Gastroesophageal sphincter (tissue), 4 donors: ENCODE data around the gene AK8. TPM values are rescaled to one million over a fixed set of nuclear protein-coding genes. Genes with fewer than 3 reads are reported as not detected.

Source experiments
- ATAC-seq: fragments of 150-250 bp; one replicate; pipeline ENCODE4 v1.9.1; 2016; ENCODE audit warnings: mild to moderate bottlenecking, moderate library complexity
- H3K27ac ChIP-seq, 4 donors: fragments of 200-600 bp; sonication (generic) in 3 of 4; 1 replicate in 3 of 4; 2 replicates in 1 of 4; pipeline ENCODE4 v1.5.1; 2016 to 2019
- H3K27me3 ChIP-seq: fragments of 200-600 bp; sonication (generic); one replicate; pipeline ENCODE4 v1.5.1; 2019
- H3K36me3 ChIP-seq, 2 donors: fragments of 200-600 bp; sonication (generic); one replicate each; pipeline ENCODE4 v1.5.1; 2019; ENCODE audit warnings: control low read depth in 1 of 2
- H3K4me1 ChIP-seq, 3 donors: fragments of 200-600 bp; sonication (generic); 1 replicate in 2 of 3; 2 replicates in 1 of 3; pipeline ENCODE4 v1.5.1; 2016 to 2019; ENCODE audit warnings: control low read depth in 2 of 3
- H3K4me3 ChIP-seq, 2 donors: fragments of 200-600 bp; sonication (generic); one replicate each; pipeline ENCODE4 v1.5.1; 2019; ENCODE audit warnings: mild to moderate bottlenecking in 1 of 2, moderate library complexity in 1 of 2
- H3K9me3 ChIP-seq, 3 donors: fragments of 200-600 bp; sonication (generic); one replicate each; pipeline ENCODE4 v1.5.1; 2017 to 2019; ENCODE audit warnings: control low read depth in 2 of 3
- EP300 ChIP-seq: sonication (generic); formaldehyde crosslinking; IDR thresholded peaks from one replicate; pipeline ENCODE4 v1.6.1; 2017; ENCODE audit warnings: antibody characterized with exemption, mild to moderate bottlenecking
- POLR2A ChIP-seq, 2 donors: fragments of 450-650 bp; IDR thresholded peaks; one replicate each; pipeline ENCODE4 v1.6.1; 2017; ENCODE audit warnings: antibody characterized with exemption in 2 of 2, mild to moderate bottlenecking in 2 of 2, moderate library complexity in 1 of 2
- POLR2AphosphoS5 ChIP-seq: sonication (generic); formaldehyde crosslinking; IDR thresholded peaks from one replicate; pipeline ENCODE4 v1.6.1; 2017; ENCODE audit warnings: antibody characterized with exemption
- WGBS, 2 donors: methylation state at CpG; one replicate each; pipeline ENCODE4 v1.1.5; 2018; ENCODE audit warnings: low coverage in 1 of 2; 5-methylcytosine and 5-hydroxymethylcytosine counted together
- total RNA-seq, 4 donors: library from RNA; depleted of rRNA; stranded (reverse); fragments of >200 nt; gene quantifications; one replicate each; pipeline ENCODE4 v1.1.0, GENCODE V29; 2016
- TF ChIP-seq, protein P1 (sequence below), 4 experiments: fragments of 200-600 bp in 2 of 4; fragments of 450-650 bp in 2 of 4; sonication (generic) in 1 of 4; IDR thresholded peaks; one replicate each; pipeline ENCODE4 v1.5.1; 2017 to 2019; ENCODE audit warnings: antibody characterized with exemption in 4 of 4, mild to moderate bottlenecking in 2 of 4, moderate library complexity in 2 of 4

The AK8 gene
- total RNA-seq, 4 donors from 2014 or later = 0.31 to 0.81 (median 0.63) TPM

DNA sequence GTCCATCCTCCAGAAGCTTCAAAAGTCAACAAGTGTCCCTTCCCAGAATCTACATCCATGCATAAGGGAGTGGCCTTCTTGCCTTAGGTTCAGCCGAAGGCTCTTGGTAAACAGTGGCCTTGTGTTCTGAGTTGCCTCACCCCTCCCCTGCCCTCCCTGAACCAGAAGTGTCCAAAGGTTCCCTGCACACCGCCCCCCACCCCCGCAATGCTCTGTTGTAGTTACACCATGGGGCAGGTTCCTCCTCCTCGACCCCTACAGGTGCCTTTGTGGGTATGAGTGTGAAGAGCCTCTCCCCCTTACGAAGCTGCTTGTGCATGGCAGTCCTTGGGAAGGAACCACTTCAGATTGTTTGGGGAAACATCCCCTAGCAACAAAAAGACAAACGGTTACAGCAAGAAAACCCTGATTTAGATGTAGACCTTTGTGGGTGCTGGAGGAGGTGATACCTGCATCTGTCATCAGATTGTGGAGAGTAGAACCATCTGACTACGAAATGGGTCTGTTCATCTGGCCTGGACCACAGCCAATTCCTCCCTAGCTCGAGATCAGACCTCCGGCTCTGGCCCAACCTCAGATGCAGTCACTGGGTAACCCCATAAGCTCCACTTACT is 7.7 kb upstream of the AK8 start:
- no peaks in the 10 kb centered on the region for H3K27me3 ChIP-seq
- H3K9me3 ChIP-seq = no peaks in the 10 kb centered on the region
- H3K27ac ChIP-seq = no peak overlapping the region
- peaks cover 0 to 70% of the 10 kb centered on the region in 2 donors for H3K36me3 ChIP-seq
- WGBS, 2 donors = 50 to 62% methylated on average over 2 to 4 of the region's 9 CpGs
- H3K4me1 ChIP-seq = no peaks in the 10 kb centered on the region
- no peak for TF ChIP-seq POLR2AphosphoS5
- no peak for TF ChIP-seq EP300
- TF ChIP-seq, protein P1, sequence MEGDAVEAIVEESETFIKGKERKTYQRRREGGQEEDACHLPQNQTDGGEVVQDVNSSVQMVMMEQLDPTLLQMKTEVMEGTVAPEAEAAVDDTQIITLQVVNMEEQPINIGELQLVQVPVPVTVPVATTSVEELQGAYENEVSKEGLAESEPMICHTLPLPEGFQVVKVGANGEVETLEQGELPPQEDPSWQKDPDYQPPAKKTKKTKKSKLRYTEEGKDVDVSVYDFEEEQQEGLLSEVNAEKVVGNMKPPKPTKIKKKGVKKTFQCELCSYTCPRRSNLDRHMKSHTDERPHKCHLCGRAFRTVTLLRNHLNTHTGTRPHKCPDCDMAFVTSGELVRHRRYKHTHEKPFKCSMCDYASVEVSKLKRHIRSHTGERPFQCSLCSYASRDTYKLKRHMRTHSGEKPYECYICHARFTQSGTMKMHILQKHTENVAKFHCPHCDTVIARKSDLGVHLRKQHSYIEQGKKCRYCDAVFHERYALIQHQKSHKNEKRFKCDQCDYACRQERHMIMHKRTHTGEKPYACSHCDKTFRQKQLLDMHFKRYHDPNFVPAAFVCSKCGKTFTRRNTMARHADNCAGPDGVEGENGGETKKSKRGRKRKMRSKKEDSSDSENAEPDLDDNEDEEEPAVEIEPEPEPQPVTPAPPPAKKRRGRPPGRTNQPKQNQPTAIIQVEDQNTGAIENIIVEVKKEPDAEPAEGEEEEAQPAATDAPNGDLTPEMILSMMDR (IDR thresholded peaks at IDR 0.05) = no peak
- TF ChIP-seq POLR2A (IDR thresholded peaks at IDR 0.05) = no peak
- no peak for ATAC-seq
- H3K4me3 ChIP-seq = no peak overlapping the region

DNA sequence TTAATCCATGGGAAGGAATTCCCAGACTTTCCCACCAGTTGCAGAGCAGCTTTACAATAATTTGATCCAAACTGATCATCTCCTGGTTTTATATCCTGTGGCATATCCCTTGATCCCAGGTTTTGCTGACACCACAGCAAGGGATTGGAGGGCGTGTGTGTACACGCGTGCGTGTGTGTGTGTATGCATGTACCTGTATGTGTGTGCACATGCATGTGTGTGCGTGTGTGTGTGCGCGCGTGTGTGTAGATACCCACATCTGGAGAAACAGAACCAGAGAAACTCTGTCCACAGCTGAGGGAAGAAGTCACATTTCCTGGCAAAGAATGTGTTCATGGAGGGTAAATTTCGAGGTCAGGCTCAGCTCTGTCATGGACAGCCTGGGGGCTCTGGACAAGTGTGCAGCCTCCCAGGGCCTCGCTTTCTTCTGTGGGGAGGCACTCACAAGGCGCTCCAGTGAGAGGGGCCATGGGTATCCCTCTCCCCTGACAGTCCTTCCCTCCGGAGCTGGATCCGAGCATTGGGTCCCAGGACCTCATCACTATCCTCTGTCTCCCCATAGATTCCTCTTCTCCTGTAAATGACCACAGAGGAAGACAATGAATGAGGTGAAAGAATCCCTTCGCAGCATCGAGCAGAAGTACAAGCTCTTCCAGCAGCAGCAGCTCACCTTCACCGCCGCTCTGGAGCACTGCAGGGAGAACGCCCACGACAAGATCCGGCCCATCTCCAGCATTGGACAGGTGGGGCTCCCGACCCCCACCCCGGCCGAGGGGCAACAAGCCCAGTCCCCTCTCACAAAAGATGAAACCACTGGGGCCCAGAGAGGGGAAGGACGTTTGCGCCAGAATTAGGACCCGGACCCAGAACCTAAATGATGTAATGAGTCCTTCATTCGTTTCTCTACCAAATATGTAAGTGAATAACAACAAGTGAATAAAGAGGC is 5.5 kb upstream of the AK8 start:
- H3K9me3 ChIP-seq = no peaks in the 10 kb centered on the region
- no peak for TF ChIP-seq POLR2AphosphoS5
- TF ChIP-seq EP300 = no peak
- no peak overlapping the region for H3K27ac ChIP-seq
- ATAC-seq = no peak
- H3K36me3 ChIP-seq = peaks cover 0 to 48% of the 10 kb centered on the region in 2 donors
- peaks cover 0 to 10% (median 4%) of the 10 kb centered on the region in 3 donors for H3K4me1 ChIP-seq
- WGBS, 2 donors = 94 to 95% methylated on average over 10 to 11 of the region's 27 CpGs
- H3K27me3 ChIP-seq = no peaks in the 10 kb centered on the region
- no peak overlapping the region for H3K4me3 ChIP-seq

DNA sequence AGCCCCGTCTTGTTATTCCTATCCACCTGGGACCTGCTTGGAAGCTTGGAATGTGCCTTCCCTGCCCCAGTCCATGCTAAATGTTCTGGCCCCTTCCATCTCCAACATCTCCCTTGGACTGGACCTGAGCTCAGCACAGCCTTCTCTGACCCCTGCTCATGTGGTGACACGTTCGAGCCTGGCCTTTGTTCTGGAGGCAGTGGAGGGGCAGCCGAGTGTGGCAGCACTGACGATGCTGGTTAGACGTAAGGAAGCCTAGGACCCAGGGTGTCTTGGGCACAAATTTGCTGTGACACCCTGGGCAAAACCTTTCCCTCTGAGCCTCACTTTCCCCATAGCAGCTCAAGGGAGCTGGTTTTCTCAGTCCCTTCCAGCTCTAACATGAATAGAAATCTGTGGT is 4.5 kb upstream of the AK8 start:
- TF ChIP-seq POLR2A (IDR thresholded peaks at IDR 0.05) = no peak
- TF ChIP-seq, protein P1 (IDR thresholded peaks at IDR 0.05) = no peak
- no peak for TF ChIP-seq EP300
- TF ChIP-seq POLR2AphosphoS5 = no peak
- H3K4me1 ChIP-seq = peaks cover 0 to 14% (median 5%) of the 10 kb centered on the region in 3 donors

DNA sequence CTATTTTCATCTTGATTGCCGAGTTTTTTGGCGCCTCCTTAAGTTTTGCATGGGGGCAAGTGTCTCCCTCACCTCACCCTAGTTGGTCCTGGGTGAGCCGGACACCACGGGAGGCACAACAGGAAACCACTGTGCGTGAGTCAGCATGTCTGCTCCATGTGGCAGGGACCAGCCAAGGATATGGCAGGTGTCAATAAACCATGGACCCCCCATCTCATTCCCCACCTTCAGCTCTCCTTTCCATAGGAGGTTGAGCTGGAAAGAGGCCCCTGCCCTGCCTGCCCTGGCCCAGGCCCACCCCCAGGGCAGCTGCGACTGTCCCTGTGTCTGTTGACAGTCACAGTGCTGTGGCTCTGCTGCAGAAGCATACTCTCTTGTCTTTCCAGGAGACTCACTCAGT is 3.7 kb upstream of the AK8 start:
- no peak overlapping the region for H3K27ac ChIP-seq
- no peaks in the 10 kb centered on the region for H3K27me3 ChIP-seq
- TF ChIP-seq POLR2A (IDR thresholded peaks at IDR 0.05) = no peak
- TF ChIP-seq EP300 = no peak
- TF ChIP-seq, protein P1 (IDR thresholded peaks at IDR 0.05) = no peak
- TF ChIP-seq POLR2AphosphoS5 = no peak
- WGBS, 2 donors = 60% methylated on average over 3 of the region's 6 CpGs; no CpG with 5 or more reads in 1 of the 2 donors
- H3K9me3 ChIP-seq = no peaks in the 10 kb centered on the region
- peaks cover 0 to 18% (median 8%) of the 10 kb centered on the region in 3 donors for H3K4me1 ChIP-seq
- ATAC-seq = no peak
- H3K4me3 ChIP-seq = no peak overlapping the region
- peaks cover 0 to 30% of the 10 kb centered on the region in 2 donors for H3K36me3 ChIP-seq

More for the DNA sequence above, 4.5 kb upstream of the AK8 start:
- no peak for ATAC-seq
- 67% methylated on average over 4 of the region's 6 CpGs; no CpG with 5 or more reads in 1 of the 2 donors for WGBS, 2 donors
- Histone ChIP-seq H3K4me3 (no peak overlapping the region), H3K27ac (no peak overlapping the region), H3K36me3 (peaks cover 0 to 38% of the 10 kb centered on the region in 2 donors), H3K27me3 (no peaks in the 10 kb centered on the region), H3K9me3 (no peaks in the 10 kb centered on the region)

DNA sequence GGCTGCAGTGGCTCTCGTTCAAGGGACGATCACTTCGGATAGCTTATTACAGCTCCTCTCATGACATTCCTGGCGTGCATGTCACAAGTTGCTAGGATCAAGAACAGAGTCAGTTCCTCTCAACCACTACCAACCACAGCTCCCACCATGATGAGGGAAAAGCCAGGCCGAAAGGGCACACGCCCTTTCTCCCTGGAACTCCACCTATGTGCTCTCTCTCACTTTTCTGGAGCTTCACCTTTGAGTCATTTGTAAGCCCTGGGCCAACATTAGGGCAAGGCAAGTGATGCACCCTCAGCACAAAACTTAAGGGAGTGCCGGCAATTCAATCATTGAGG is 2.2 kb upstream of the AK8 start:
- WGBS, 2 donors = 80 to 86% methylated on average over 4 to 7 of the region's 7 CpGs
- Histone ChIP-seq H3K4me3 (no peak overlapping the region), H3K27me3 (no peaks in the 10 kb centered on the region), H3K9me3 (no peaks in the 10 kb centered on the region), H3K27ac (peak overlapping the region in 1 of 4 donors; percentile 86), H3K36me3 (peaks cover 0 to 15% of the 10 kb centered on the region in 2 donors), H3K4me1 (peaks cover 0 to 18% (median 8%) of the 10 kb centered on the region in 3 donors)
- ATAC-seq = no peak
- TF ChIP-seq, protein P1 (IDR thresholded peaks at IDR 0.05) = no peak
- no peak for TF ChIP-seq POLR2A (IDR thresholded peaks at IDR 0.05)
- no peak for TF ChIP-seq EP300
- TF ChIP-seq POLR2AphosphoS5 = no peak
